HL-60 (cell line): Measurements from ENCODE around the gene OTOL1.
"Not testable (repeated sequence)": the region's sequence is repeated elsewhere in the genome, so short reads cannot be mapped to it uniquely, and the experiment has no call there.

Experiments
- DNase-seq, 2 experiments: peaks; one replicate each; pipeline ENCODE4 v3.0.0-alpha.2; 2010 to 2020; ENCODE audit warnings: low read depth in 1 of 2, low spot score in 1 of 2
- H3K27ac ChIP-seq: fragments of 250-450 bp; sonication (Bioruptor Pico); replicated peaks from 2 replicates; pipeline ENCODE4 v1.5.1; 2020; ENCODE audit warnings: mild to moderate bottlenecking, moderate library complexity
- H3K27me3 ChIP-seq: fragments of 250-450 bp; sonication (Bioruptor Pico); 2 replicates; pipeline ENCODE4 v1.5.1; 2021; ENCODE audit warnings: mild to moderate bottlenecking, moderate library complexity; ENCODE audit not compliant: insufficient read depth, poor library complexity, severe bottlenecking
- H3K4me3 ChIP-seq: replicated peaks from 2 replicates; pipeline ENCODE4 v1.5.1; 2011; ENCODE audit warnings: mild to moderate bottlenecking, control low read depth, low read length; ENCODE audit not compliant: insufficient read depth
- CTCF ChIP-seq: IDR thresholded peaks from one replicate; pipeline ENCODE4 v1.5.1; 2011; ENCODE audit warnings: low read length, control low read depth, inconsistent platforms; ENCODE audit not compliant: insufficient read depth
- GABPA ChIP-seq: IDR thresholded peaks from 2 replicates; pipeline ENCODE4 v1.6.1; 2012; ENCODE audit warnings: low read depth
- POLR2AphosphoS5 ChIP-seq: IDR thresholded peaks from 2 replicates; pipeline ENCODE4 v1.6.1; 2012; ENCODE audit warnings: low read depth
- REST ChIP-seq: IDR thresholded peaks from 2 replicates; pipeline ENCODE4 v1.6.1; 2012; ENCODE audit warnings: low read depth; ENCODE audit not compliant: insufficient replicate concordance
- SPI1 ChIP-seq: IDR thresholded peaks from 2 replicates; pipeline ENCODE4 v1.6.1; 2012; ENCODE audit warnings: low read depth, mild to moderate bottlenecking, borderline replicate concordance

Gene OTOL1

GRCh38 chr3:161475905-161476304 lies 20.7 kb upstream of the OTOL1 start:
- Histone ChIP-seq H3K27me3 (no peaks in the 10 kb centered on the region), H3K4me3 (no peak overlapping the region), H3K27ac (no peak overlapping the region)
- TF ChIP-seq REST (no peak), GABPA (no peak), SPI1 (no peak), CTCF (no peak), POLR2AphosphoS5 (no peak)
- DNase-seq = no peak

- no peak for DNase-seq
- TF ChIP-seq POLR2AphosphoS5 (no peak), GABPA (no peak), CTCF (no peak), SPI1 (no peak), REST (no peak)
- H3K27ac ChIP-seq = no peak overlapping the region
- H3K27me3 ChIP-seq = no peaks in the 10 kb centered on the region
- H3K4me3 ChIP-seq = no peak overlapping the region
Observed at GRCh38 chr3:161484226-161484625, 12.4 kb upstream of the OTOL1 start.

GRCh38 chr3:161488284-161488683 lies 8.3 kb upstream of the OTOL1 start:
- peak in 1 of 2 experiments; percentile 38 for DNase-seq
- H3K4me3 ChIP-seq, H3K27ac ChIP-seq, H3K27me3 ChIP-seq: not testable (repeated sequence)

- peak in 1 of 2 experiments; percentile 34 for DNase-seq
- TF ChIP-seq SPI1 = no peak
- no peak for TF ChIP-seq GABPA
- TF ChIP-seq POLR2AphosphoS5 = no peak
- TF ChIP-seq REST = no peak
- TF ChIP-seq CTCF = no peak
- H3K27me3 ChIP-seq = no peaks in the 10 kb centered on the region
- H3K4me3 ChIP-seq = no peak overlapping the region
- no peak overlapping the region for H3K27ac ChIP-seq
Observed at GRCh38 chr3:161489395-161489794, 7.2 kb upstream of the OTOL1 start.

GRCh38 chr3:161490845-161491244 lies 5.8 kb upstream of the OTOL1 start:
- H3K4me3 ChIP-seq, H3K27ac ChIP-seq, DNase-seq, H3K27me3 ChIP-seq: not testable (repeated sequence)
